Measurements from ENCODE around the gene RELN. TPM values are rescaled to one million over a fixed set of nuclear protein-coding genes. Genes with fewer than 3 reads are reported as not detected.

The RELN gene
- total RNA-seq, 4 donors from 2014 or later, result 0.57 to 4.2 (median 1.5) TPM

DNA sequence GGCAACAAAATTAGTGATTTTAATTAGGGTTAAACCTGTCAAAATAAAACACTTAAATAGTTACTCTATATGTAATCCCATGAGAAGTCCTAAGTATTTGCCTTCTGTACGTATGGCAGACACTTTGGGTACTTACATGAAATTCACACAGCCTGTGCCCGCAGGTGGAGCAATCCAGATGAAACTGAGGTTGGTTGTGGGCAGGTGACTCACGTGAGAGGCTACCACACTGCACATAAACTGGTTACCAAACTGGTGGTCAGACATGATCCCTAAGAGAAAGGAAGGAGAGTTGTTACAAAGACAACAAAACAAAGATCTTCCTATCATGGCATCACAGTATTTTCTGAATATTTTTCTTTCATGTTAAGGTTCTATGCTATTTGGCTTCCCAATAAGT is 156.1 kb downstream of the RELN start:
- TF ChIP-seq, protein P1, sequence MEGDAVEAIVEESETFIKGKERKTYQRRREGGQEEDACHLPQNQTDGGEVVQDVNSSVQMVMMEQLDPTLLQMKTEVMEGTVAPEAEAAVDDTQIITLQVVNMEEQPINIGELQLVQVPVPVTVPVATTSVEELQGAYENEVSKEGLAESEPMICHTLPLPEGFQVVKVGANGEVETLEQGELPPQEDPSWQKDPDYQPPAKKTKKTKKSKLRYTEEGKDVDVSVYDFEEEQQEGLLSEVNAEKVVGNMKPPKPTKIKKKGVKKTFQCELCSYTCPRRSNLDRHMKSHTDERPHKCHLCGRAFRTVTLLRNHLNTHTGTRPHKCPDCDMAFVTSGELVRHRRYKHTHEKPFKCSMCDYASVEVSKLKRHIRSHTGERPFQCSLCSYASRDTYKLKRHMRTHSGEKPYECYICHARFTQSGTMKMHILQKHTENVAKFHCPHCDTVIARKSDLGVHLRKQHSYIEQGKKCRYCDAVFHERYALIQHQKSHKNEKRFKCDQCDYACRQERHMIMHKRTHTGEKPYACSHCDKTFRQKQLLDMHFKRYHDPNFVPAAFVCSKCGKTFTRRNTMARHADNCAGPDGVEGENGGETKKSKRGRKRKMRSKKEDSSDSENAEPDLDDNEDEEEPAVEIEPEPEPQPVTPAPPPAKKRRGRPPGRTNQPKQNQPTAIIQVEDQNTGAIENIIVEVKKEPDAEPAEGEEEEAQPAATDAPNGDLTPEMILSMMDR (IDR thresholded peaks at IDR 0.05; ENCODE audit: low read depth), result no peak

DNA sequence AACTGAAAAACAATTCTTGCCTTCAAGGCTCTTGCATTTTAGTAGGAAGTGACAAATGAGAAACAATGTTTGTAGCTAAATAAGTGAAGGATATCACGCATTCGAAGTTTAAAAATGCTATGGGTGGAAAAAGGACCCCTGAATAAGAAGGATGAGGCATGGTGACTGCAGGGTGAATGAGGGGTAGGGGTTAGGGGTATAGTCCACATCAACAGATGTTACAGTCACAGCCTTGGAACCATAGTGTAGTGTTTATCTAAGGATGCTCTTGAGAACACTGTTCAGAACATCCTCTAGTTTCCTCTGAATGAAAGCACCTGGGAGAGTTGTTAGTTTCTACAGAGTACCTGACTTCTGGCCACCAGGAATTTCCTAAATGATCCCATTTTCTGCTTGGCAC is 157.0 kb downstream of the RELN start:
- TF ChIP-seq, protein P1 (IDR thresholded peaks at IDR 0.05; ENCODE audit: low read depth), result no peak

DNA sequence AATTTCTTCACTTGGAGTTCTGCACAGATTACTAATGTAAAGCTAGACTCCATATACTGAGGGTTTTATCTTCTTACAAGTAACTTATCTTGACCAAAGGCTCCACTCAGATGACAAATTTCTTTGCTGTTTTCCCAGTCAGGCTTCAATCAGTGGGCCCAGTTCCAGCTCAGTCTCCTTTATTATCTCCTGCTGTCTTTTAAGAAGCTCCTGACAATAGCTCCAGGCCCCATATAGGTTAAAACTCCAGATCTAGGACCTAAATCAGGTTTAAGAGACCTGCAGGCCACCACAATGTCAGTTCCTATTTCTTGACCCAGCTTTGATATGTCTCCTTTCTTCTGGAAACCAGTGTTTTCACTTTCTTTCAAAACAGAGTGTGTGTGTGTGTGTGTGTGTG is 165.2 kb downstream of the RELN start:
- TF ChIP-seq, protein P1 (IDR thresholded peaks at IDR 0.05; ENCODE audit: low read depth), result no peak

DNA sequence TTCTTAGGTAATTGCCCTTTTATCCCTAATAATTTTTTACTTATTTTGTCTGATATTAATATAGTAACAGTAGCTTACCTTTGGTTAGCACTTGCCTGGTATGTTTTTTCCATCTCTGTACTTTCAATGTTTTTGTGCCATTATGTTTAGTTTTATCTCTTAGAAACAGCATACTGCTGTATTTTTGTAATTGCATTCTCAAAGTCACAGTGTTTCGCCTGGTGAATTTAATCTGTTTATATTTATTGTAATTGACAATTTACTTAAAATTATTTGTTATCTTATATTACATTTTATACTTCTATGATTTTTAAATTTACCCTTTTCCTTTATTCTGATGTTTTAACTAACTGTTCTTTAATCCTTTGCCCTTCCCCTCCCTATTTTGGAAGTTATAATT is 166.4 kb downstream of the RELN start:
- TF ChIP-seq, protein P1 (IDR thresholded peaks at IDR 0.05; ENCODE audit: low read depth), result no peak

DNA sequence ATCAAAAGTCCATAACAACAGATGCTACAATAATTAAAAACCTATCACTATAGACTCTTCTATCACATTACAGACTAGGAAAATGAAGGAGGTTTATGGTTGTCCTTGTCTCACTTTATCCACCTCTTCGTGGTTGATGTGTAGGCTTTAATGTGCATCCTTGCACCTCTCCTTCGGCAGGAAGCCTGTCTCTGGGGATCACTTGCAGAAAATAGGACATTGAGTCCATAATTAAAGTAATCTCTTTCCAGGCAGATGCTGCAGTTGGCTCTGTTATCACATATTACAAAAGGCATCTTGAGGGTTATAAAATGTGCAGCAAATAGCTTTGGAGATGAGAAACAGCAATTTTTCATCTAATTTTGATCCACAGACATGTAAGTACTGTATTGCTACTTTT is 168.4 kb downstream of the RELN start:
- TF ChIP-seq, protein P1 (IDR thresholded peaks at IDR 0.05; ENCODE audit: low read depth), result no peak

DNA sequence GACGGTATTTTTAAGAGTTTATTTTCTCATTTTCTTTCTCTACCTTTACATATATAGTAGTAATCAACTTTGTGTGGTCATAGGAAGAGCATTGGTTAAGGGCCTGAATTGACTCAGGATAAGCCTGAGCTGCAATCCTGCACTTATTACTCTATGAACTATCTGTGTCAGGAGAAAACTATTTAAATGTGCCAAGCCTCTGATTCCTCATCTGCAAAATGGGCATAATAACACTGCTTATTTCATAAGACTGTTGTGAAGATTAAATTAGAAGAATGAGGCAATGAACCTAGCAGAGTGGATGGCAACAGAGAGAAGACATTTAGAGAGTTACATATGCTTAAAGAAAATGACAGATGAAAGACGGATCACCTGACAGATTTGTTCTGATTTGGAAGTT is 175.5 kb downstream of the RELN start:
- TF ChIP-seq, protein P1 (IDR thresholded peaks at IDR 0.05; ENCODE audit: low read depth), result no peak

DNA sequence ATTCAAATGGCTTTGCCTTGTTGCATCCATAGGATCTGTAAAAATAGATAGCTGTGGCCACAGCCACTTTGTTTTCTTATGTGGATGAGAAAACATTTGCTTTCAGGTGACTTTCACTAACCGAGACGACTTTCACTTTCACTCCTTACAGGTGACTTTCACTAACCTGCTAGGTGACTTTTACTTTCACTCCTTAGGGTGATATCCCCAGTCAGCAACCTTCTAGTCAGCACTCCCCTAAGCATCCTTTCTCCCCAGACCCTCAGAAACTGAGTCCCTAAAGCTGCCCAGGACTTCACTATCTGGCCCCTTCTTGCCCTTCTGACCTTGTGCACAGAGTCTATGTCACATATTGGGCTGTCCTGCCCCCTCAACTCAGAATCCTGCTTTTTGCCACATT is 177.5 kb downstream of the RELN start:
- TF ChIP-seq, protein P1 (IDR thresholded peaks at IDR 0.05; ENCODE audit: low read depth), result no peak
